H1 (cell line): ENCODE data around the gene PIK3CA.
"Not testable (repeated sequence)": the region's sequence is repeated elsewhere in the genome, so short reads cannot be mapped to it uniquely, and the experiment has no call there.

Source experiments
- BRCA1 ChIP-seq: IDR thresholded peaks from 2 replicates; pipeline ENCODE4 v1.6.1; 2012; ENCODE audit warnings: low read depth, low read length, improper control_type of control experiment
- CEBPB ChIP-seq: IDR thresholded peaks from 2 replicates; pipeline ENCODE4 v1.6.1; 2012; ENCODE audit warnings: low read depth, low read length
- CHD2 ChIP-seq: IDR thresholded peaks from 2 replicates; pipeline ENCODE4 v1.6.1; 2012; ENCODE audit warnings: low read length, improper control_type of control experiment
- EGR1 ChIP-seq: IDR thresholded peaks from 2 replicates; pipeline ENCODE4 v1.6.1; 2011; ENCODE audit warnings: low read depth, low read length, borderline replicate concordance
- EP300 ChIP-seq, 2 experiments: IDR thresholded peaks; 1 replicate in 1 of 2; 2 replicates in 1 of 2; pipeline ENCODE4 v1.6.1; 2011 to 2012; ENCODE audit warnings: low read depth in 2 of 2, low read length in 2 of 2, mild to moderate bottlenecking in 2 of 2, borderline replicate concordance in 1 of 2, inconsistent platforms in 1 of 2, moderate library complexity in 1 of 2
- HDAC6 ChIP-seq: IDR thresholded peaks from one replicate; pipeline ENCODE4 v1.7.1; 2012; ENCODE audit warnings: low read depth, mild to moderate bottlenecking, inconsistent platforms, low read length, moderate library complexity
- POLR2AphosphoS5 ChIP-seq: IDR thresholded peaks from 2 replicates; pipeline ENCODE4 v1.6.1; 2011; ENCODE audit warnings: low read depth, low read length
- RAD21 ChIP-seq, 2 experiments: IDR thresholded peaks in 1 of 2; conservative IDR thresholded peaks in 1 of 2; 2 replicates each; pipeline ENCODE4 v1.6.1; 2011; ENCODE audit warnings: low read depth in 2 of 2, low read length in 2 of 2, improper control_type of control experiment in 1 of 2, inconsistent platforms in 1 of 2, mild to moderate bottlenecking in 1 of 2, moderate library complexity in 1 of 2
- SRF ChIP-seq: IDR thresholded peaks from 2 replicates; pipeline ENCODE4 v1.6.1; 2011; ENCODE audit warnings: mild to moderate bottlenecking, low read depth, low read length, moderate library complexity
- TF ChIP-seq, protein P1 (sequence below), 3 experiments: IDR thresholded peaks; 1 replicate in 2 of 3; 2 replicates in 1 of 3; pipeline versions ENCODE4 v1.5.1 to v1.6.1; 2011; ENCODE audit warnings: low read length in 3 of 3, mild to moderate bottlenecking in 3 of 3, inconsistent platforms in 2 of 3, low read depth in 1 of 3, moderate library complexity in 1 of 3; ENCODE audit not compliant: insufficient read depth in 1 of 3; ENCODE audit errors: control extremely low read depth in 1 of 3
- TF ChIP-seq, protein P2 (sequence below): IDR thresholded peaks from 2 replicates; pipeline ENCODE4 v1.6.1; 2011; ENCODE audit warnings: low read length, improper control_type of control experiment

DNA sequence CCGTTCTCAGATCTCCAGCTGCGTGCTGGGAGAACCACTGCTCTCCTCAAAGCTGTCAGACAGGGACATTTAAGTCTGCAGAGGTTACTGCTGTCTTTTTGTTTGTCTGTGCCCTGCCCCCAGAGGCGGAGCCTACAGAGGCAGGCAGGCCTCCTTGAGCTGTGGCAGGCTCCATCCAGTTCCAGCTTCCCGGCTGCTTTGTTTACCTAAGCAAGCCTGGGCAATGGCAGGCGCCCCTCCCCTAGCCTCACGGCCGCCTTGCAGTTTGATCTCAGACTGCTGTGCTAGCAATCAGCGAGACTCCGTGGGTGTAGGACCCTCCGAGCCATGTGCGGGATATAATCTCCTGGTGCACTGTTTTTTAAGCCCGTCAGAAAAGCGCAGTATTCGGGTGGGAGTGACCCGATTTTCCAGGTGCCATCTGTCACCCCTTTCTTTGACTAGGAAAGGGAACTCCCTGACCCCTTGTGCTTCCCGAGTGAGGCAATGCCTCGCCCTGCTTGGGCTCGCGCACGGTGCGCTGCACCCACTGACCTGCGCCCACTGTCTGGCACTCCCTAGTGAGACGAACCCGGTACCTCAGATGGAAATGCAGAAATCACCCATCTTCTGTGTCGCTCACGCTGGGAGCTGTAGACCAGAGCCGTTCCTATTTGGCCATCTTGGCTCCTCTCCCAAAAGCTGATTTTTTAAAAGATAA is 15.8 kb upstream of the PIK3CA start:
- TF ChIP-seq BRCA1; EP300 (IDR thresholded peaks at IDR 0.05; ENCODE audit: borderline replicate concordance in 1 of 2, low read depth in 2 of 2, low read length in 2 of 2); SRF; HDAC6; CEBPB; RAD21 (IDR thresholded peaks at IDR 0.05 in 1 of 2, conservative IDR thresholded peaks at IDR 0.05 in 1 of 2; ENCODE audit: low read depth in 2 of 2, low read length in 2 of 2); EGR1; CHD2; POLR2AphosphoS5: not testable (repeated sequence)
- TF ChIP-seq, protein P1, sequence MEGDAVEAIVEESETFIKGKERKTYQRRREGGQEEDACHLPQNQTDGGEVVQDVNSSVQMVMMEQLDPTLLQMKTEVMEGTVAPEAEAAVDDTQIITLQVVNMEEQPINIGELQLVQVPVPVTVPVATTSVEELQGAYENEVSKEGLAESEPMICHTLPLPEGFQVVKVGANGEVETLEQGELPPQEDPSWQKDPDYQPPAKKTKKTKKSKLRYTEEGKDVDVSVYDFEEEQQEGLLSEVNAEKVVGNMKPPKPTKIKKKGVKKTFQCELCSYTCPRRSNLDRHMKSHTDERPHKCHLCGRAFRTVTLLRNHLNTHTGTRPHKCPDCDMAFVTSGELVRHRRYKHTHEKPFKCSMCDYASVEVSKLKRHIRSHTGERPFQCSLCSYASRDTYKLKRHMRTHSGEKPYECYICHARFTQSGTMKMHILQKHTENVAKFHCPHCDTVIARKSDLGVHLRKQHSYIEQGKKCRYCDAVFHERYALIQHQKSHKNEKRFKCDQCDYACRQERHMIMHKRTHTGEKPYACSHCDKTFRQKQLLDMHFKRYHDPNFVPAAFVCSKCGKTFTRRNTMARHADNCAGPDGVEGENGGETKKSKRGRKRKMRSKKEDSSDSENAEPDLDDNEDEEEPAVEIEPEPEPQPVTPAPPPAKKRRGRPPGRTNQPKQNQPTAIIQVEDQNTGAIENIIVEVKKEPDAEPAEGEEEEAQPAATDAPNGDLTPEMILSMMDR (IDR thresholded peaks at IDR 0.05; ENCODE audit: control extremely low read depth in 1 of 3, insufficient read depth in 1 of 3, low read depth in 1 of 3, low read length in 3 of 3), result not testable (repeated sequence)
- TF ChIP-seq, protein P2, sequence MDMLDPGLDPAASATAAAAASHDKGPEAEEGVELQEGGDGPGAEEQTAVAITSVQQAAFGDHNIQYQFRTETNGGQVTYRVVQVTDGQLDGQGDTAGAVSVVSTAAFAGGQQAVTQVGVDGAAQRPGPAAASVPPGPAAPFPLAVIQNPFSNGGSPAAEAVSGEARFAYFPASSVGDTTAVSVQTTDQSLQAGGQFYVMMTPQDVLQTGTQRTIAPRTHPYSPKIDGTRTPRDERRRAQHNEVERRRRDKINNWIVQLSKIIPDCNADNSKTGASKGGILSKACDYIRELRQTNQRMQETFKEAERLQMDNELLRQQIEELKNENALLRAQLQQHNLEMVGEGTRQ, result not testable (repeated sequence)
